ENCODE measurements around the gene CDKAL1. TPM values are rescaled to one million over a fixed set of nuclear protein-coding genes. Genes with fewer than 3 reads are reported as not detected.

The CDKAL1 gene
- total and polyA plus RNA-seq, 2 donors (not counting 3 experiments of a cell fraction or from before 2014, with no cell fraction given), result 6.1 to 20.5 TPM

GRCh38 chr6:20997143-20997769 lies 463.0 kb downstream of the CDKAL1 start:
- Histone ChIP-seq H3K9me3 (replicated peaks; ENCODE audit: control insufficient read depth, insufficient read depth, low read length) (no peaks in the 10 kb centered on the region), H3K36me3 (ENCODE audit: control insufficient read depth in 2 of 2, extremely low read depth in 1 of 2, insufficient read depth in 2 of 2, low read length in 2 of 2) (no peaks in the 10 kb centered on the region), H3K27ac (ENCODE audit: insufficient read depth, low read depth, low read length) (no peak overlapping the region), H2AFZ (ENCODE audit: low read depth, low read length) (no peak overlapping the region), H4K20me1 (replicated peaks; ENCODE audit: control insufficient read depth, extremely low read depth, insufficient read depth, low read length) (no peaks in the 10 kb centered on the region), H3K9me1 (replicated peaks; ENCODE audit: control insufficient read depth, extremely low read depth, insufficient read depth, low read length) (no peaks in the 10 kb centered on the region), H3K27me3 (ENCODE audit: control insufficient read depth in 2 of 2, insufficient read depth in 2 of 2, low read length in 2 of 2) (no peaks in the 10 kb centered on the region), H3K4me1 (ENCODE audit: control insufficient read depth, extremely low read depth, insufficient read depth, low read length) (peaks cover 4% of the 10 kb centered on the region), H3K79me2 (ENCODE audit: control insufficient read depth, insufficient read depth, low read length) (no peaks in the 10 kb centered on the region), H3K4me3 (replicated peaks in 1 of 3; ENCODE audit: insufficient read depth in 1 of 3, low read depth in 1 of 3, low read length in 3 of 3) (no peak overlapping the region), H3K4me2 (ENCODE audit: insufficient read depth, low read length) (no peak overlapping the region), H3K9ac (replicated peaks; ENCODE audit: extremely low read depth, insufficient read depth, low read length) (no peak overlapping the region)
- no TSS peak for BruUV-seq (replicated peaks)
- CTCF ChIA-PET, result no interaction called here
- dilution Hi-C loops (cut with MboI; ENCODE audit: extremely low pct_ligation_motif_present, low sequenced_read_pairs) (no loop called here), intact Hi-C loops (cut with micrococcal nuclease) (no loop called here)
- FAIRE-seq, result no peak
- TF ChIP-seq MAX (IDR thresholded peaks at IDR 0.05; ENCODE audit: insufficient read depth, insufficient read length), result no peak
- TF ChIP-seq GATA2 (IDR thresholded peaks at IDR 0.05; ENCODE audit: insufficient read depth, insufficient read length, low read depth, low read length), result no peak
- TF ChIP-seq, protein P1, sequence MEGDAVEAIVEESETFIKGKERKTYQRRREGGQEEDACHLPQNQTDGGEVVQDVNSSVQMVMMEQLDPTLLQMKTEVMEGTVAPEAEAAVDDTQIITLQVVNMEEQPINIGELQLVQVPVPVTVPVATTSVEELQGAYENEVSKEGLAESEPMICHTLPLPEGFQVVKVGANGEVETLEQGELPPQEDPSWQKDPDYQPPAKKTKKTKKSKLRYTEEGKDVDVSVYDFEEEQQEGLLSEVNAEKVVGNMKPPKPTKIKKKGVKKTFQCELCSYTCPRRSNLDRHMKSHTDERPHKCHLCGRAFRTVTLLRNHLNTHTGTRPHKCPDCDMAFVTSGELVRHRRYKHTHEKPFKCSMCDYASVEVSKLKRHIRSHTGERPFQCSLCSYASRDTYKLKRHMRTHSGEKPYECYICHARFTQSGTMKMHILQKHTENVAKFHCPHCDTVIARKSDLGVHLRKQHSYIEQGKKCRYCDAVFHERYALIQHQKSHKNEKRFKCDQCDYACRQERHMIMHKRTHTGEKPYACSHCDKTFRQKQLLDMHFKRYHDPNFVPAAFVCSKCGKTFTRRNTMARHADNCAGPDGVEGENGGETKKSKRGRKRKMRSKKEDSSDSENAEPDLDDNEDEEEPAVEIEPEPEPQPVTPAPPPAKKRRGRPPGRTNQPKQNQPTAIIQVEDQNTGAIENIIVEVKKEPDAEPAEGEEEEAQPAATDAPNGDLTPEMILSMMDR (IDR thresholded peaks at IDR 0.05; ENCODE audit: extremely low read depth in 1 of 2, insufficient read depth in 1 of 2, low read depth in 1 of 2, low read length in 2 of 2), result no peak
- no peak for TF ChIP-seq POLR2A (IDR thresholded peaks at IDR 0.05; ENCODE audit: low read depth, low read length)
- TF ChIP-seq JUN (IDR thresholded peaks at IDR 0.05; ENCODE audit: borderline replicate concordance, insufficient read depth, insufficient read length, low read depth), result no peak
- TF ChIP-seq EZH2 (IDR thresholded peaks at IDR 0.05; ENCODE audit: borderline replicate concordance, low read depth, low read length, severe bottlenecking), result no peak
- TF ChIP-seq MYC (IDR thresholded peaks at IDR 0.05; ENCODE audit: low read depth, low read length), result no peak
- no peak for TF ChIP-seq POLR2AphosphoS5 (IDR thresholded peaks at IDR 0.05; ENCODE audit: insufficient read depth, low read depth, low read length)
- TF ChIP-seq FOS (IDR thresholded peaks at IDR 0.05; ENCODE audit: borderline replicate concordance, insufficient read depth, low read length), result no peak
- peak; percentile 40 for DNase-seq (ENCODE audit: low read depth, low spot score)
- POLR2A ChIA-PET, result no interaction called here
